NCI-H82 treated with DMSO at 0.1 percent for 48 hours (cell line): ENCODE data around the gene COA5.
"Not testable (repeated sequence)": the region's sequence is repeated elsewhere in the genome, so short reads cannot be mapped to it uniquely, and the experiment has no call there.

Experiments used
- DNase-seq: peaks from one replicate; lab custom pipeline; 2025; ENCODE audit not compliant: unreplicated experiment; lab: John Stamatoyannopoulos, UW

COA5 gene

DNA sequence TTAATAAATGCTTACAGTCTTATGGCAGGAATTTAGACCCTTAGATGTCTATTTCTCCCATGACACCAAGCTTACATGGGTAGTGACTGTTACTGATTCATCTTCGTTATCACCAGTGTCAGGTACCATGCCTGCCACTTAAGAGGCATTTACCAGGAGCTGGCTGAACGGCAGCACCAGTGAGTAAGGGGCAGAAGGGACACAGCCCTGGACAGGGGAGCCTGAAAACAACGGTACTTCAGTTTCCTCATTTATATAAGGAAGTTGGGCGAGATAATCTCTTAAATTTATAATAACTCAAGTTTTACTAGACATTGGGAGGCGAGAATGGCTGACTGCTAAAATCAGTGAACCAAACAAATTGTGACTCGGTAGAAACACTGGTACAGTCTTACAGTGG is 1.2 kb downstream of the COA5 start:
- no peak for DNase-seq

DNA sequence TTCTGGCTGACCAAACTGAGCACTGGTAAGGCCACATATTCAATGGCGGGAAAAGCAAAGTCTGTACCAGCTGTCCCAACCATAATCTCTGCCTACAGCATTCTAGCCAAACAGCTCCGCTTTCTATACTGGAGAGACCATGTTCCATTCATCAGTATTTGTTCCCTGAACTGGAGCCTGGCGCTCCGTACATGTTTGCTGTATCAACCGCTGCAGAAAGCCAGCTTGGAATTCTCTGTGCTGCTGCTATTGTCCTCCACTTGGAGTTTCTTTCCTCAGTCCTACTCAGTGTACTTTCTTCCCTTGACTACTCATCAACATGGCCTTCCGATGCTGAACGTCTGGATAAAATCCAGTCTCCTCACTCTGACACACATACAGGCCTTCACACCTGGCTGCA is 1.9 kb downstream of the COA5 start:
- DNase-seq: no peak

DNA sequence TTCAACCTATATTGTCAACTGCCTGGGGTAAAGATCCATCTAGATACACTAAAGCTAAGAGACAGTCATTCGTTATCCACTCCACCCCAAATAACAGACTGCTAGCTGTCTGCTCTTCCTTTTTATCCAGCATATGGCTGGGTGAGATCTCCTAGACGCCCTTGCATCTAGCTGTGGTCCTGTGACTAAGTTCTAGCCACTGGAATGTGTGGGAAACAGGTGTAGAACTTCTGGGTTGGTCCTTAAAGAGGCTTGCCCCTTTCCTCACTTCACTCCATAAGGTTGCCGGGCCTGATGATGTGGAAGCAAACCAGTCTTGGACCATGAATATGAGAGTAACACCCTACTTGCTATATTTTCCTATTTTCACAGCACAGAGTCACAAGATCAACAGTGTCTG is 3.2 kb downstream of the COA5 start:
- no peak for DNase-seq

DNA sequence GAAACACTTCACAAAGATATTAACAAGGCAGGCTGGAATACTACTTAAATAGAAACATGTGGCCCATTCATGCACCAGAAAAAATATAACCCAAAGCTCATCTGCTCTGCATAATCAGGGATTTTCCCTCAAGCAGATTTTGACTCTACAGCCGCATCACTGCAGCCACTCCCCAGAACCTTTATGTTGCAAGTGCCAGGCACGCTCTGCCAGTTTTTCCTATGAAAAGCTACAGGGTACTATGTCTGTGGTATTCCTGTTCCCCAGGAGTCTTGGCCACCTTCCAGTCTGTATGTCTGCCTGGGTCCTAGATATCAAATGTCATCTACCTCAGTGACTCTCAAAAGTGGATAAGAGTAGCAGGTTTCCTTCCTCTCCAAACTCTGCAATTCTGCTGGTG is 3.8 kb downstream of the COA5 start:
- DNase-seq: no peak

DNA sequence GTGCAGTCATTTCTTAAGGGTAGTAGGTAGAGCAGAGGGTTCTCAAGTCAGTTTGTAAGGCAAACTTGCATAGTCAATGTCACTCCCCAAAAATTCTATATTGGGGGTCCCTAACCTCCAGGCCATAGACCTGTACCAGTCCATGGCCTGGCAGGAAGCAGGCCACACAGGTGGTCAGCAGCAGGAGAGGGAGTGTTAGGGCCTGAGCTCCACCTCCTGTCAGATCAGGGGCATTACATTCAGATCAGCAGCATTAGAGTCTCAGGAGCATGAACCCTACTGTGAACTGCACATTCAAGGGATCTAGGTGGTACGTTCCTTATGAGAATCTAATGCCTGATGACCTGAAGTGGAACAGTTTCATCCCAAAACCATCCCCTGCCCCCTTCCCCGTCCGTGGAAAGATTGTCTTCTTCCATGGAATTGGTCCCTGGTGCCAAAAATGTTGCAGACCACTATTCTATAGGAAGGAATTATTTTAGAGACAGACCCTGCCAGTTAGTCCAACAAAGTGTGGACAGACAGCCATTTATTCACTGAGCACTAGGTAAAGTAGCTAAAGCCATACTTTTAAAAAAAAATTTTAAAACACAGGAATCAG is 6.7 kb downstream of the COA5 start:
- no peak for DNase-seq

DNA sequence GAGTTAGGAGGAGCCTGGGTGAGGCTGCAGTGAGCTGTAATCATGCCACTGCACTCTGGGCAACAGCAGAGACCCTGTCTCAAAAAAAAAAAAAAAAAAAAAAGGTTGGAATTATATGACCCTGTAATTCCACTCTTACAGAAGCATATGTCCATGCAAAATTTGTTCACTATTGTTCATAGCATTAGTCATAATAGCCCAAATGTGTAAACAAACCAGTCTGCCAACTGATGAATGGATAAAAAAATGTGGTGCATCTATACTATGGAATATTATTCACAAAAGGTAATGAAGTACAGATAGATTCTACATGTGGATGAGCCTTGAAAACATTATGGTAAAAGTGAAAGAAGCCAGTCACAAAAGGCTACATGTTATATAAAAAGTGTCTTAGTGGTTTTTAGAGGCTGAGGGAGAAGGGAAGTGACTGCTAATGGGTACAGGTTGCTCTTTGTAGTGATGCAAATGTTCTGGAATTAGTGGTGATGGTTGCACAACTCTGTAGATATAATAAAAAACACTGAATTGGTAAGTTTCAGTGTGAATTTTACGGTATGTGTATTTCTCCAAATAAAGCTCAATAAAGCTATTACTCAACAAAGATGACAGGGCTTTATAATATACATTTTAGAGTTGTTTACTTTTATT is 9.4 kb downstream of the COA5 start:
- DNase-seq: no peak

DNA sequence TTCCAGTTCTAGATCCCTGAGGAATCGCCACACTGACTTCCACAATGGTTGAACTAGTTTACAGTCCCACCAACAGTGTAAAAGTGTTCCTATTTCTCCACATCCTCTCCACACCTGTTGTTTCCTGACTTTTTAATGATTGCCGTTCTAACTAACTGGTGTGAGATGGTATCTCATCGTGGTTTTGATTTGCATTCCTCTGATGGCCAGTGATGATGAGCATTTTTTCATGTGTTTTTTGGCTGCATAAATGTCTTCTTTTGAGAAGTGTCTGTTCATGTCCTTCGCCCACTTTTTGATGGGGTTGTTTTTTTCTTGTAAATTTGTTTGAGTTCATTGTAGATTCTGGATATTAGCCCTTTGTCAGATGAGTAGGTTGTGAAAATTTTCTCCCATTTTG is 13.6 kb downstream of the COA5 start:
- not testable (repeated sequence) for DNase-seq

DNA sequence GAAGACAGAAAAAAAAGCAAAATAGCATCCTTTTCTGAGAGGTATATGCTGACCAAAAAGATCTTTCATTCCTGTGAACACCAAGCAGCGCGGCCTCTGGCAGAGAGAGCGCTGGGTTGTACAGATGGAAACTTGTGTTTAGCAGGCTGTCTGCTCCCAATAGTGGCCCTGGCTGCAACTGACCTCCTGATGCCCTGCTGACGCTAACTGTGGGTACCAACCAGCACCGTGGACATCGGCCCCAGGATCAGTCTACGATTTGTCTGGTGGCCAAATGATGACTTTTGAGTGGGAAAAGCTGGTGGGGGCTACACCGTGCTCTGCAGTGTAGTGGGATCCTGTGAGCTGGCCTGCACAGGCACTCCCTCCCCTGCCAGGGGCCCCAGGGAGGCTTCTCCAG is 15.7 kb downstream of the COA5 start:
- no peak for DNase-seq

DNA sequence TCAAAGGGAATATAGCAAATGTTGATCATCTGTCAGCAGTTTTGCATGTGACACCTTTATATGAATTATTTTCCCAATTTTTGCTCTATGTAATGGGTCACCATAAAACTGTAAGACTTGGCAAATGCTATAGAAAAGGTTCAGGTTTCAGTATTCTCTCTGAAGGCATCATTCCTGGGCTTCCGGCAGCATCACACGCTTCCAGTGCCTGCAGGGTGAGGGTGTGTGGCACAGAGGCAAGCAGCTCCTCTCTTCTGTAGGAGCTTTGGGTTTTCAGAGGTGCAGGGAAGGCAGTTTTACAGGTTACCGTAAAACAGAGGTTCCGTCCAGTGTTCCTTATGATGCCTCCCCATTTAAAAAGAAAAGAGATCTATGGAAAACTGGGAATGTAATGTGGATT is 18.8 kb downstream of the COA5 start:
- no peak for DNase-seq

DNA sequence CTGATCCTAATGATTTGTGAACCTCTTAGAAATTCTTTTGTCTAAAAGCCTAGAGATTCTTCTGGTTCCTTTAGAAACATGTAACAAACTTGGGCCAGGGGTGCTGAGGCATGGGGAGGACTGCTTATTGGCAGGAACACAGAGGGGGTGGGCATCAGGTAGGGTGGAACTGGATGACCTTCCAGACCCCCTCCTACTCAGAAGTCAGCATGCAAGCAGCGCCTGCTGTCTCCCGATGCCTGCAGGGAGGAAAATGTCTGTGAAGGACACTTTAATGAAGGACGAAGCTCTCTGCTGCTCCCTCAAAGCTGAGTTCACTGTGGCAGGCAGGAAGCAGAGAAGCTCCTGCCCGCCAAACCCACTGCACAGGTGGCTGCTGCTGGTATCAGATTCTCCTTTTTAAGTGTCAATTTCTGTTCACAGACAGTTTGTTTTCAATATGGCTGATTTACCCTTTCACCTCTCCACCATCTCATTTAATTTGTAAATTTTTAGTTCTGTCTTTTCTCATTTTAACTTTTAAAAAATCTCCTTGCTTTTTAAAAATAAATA is 19.4 kb downstream of the COA5 start:
- no peak for DNase-seq

DNA sequence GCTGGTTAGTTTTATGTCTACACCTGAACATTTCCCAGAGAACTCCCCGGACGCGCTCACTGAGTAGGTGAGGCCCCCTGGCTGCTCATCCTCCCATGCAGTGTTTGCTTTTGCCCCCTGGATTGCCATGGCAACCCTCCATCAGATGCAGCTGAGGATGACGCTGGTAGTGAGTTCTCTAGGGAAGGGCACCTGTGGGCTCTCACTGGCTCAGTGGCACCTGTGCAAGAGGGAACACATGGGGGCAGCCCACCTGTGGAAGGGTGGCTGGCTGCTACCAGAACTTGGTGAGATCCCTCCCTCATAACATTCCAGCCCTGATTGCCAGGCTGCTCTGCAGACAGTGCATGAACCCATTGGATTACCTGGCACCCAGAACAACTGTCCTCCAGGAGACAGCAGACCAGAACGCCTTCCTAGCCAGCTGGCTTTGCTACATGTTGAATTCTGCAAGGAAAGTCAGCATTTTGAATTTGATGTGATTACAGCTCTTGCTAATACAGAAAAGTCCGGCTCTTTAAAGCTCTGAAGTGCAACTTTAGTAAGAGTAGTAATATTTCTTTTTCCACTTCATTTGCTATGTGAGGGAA is 21.7 kb downstream of the COA5 start:
- DNase-seq: no peak

DNA sequence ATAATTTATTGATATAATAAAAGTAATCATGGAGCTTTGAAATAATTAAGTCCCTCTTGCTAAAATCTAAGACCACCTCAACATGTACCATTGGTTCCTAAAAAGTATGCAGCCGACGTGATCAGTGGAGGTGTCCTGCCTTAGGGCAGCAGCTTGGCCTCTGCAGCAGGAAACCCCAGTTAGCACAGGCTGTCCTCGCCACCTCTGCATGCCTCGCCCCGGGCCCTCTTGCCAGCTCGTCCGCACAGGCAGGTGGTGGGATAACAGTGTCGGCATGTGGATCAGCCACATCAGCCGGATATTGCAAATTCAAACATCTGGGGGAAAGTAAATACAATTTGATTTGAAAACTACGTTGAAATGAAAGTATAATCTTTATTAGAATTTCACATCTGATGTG is 22.9 kb downstream of the COA5 start:
- no peak for DNase-seq

DNA sequence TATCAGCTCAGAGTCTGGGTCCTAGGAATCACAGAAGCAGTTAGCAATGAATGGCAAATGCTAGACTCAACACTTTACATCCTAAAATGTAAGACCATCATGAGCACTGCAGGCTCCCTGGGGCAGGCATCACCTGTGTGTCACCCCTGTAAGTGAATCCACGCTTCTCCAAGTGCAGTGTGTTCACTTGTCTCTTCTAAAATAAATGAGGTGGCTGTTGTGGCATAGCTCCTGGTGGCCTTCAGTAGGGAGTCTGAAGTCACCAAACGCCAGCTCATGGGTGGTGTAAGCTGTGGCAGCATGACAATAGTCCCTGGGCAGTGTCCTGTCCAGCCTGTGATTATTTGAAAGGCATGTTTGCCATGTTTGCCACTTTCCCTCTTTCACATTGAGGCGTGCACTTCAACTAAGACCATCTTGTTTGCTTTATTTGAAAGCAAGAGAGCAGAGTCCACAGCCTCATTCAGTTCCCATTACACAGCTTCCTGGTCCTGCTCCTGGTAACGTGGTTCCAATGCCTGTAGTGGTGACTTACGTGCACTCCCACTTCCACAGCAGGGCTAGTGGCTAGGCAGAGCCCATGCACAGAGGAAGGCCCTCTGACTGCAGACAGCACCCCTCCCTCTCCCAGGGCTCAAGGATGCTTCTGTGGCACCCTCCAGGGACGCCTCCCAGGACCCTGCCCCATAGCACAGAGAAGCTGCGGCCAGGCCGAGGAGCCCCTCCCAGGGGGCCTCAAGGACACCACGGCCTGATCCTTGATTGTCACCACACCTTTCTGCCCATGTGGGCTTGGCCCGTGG is 24.3 kb downstream of the COA5 start:
- no peak for DNase-seq

DNA sequence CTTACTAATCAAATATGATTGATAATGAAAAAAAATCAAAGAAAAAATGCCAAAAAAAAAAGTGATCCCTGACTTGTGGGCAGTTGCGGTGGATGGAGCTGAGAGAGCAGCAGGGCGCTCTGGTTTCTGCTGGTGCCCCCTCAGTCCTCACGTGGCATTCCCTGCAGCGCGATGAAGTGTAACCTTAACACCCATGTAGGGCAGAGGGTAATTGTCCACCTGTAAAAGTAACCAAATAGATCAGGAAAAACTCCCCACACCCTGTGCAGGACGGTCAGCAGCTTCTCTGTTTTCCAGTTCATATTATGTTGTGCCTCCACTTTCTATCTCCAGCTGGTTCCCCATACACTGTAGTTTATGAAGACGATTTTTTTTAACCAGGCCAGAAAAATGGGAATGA is 25.0 kb downstream of the COA5 start:
- DNase-seq: no peak

DNA sequence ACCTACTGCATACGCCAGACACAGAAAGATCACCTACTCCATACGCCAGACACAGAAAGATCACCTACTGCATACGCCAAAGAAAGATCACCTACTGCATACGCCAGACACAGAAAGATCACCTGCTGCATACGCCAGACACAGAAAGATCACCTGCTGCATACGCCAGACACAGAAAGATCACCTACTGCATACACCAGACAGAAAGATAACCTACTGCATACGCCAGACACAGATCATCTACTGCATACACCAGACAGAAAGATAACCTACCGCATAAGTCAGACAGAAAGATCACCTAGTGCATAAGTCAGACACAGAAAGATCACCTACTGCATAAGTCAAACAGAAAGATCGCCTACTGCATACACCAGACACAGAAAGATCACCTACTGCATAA is 25.8 kb downstream of the COA5 start:
- no peak for DNase-seq

DNA sequence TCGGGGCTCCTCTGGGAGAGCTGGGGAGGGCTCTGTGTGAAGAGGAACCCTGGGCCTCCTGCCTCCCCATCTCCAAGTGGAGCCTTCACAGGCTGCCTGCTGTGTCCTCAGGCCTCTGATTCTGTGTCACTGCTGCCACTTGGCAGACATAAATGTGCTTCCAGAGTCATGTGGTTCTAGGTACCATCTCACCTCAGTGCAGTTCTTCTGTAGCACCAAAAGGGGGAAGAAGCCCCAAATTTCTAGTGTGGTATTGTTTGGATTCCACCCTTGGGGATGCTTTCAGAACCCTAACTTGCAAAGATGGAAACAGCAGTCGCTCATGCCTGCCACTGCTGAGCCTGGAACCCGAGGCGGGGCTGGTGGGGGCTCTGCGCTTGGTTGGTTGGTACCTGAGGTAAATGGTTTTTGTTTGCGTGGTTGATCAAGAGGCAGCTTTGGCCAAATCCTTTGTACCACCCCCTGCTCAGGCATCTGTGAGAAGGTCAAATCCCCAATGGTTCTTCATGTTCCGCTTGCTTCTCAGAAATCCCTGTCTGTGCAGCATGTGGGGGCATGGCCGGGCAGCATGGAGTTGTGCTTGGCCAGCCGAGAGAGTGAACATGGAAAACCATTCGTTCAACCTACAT is 27.5 kb downstream of the COA5 start:
- DNase-seq: no peak

DNA sequence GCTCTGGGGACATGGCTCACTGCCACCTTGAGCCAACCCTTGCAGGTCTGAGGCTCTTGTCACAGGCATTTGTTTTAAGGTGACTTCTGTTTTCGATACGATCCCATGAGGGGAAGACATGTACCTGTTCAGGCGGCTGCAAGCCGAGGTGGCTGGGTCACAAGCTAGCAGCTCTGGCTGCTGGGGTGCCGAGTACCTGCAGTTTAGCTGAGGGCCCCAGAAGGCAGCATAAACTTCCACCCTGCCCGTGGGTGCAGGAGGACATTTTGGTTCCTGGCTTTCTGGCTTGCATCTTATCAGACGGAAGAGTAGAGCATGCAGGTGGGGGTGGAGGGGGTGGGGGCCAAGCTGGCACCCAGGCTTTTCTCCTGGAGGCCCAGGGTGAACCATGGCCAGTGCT is 28.4 kb downstream of the COA5 start:
- no peak for DNase-seq

DNA sequence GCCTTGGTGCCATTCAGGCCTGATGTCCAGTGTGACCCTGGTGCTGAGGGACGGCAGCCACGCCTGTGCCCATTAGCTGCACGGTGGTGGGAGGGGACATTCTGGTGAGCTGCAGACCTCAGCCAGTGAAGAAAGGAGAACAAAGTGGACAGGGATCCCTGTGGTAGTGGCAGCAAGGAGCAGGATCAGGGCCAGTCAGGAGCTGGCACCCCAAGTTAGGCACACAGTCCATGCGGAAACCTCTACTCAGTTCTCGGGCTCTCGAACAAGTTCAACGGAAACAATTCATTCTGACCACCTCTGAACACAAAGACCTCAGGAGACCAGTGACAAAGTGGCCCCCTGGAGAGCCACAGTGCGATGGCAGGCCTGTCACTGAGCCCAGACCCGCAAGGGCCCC is 30.1 kb downstream of the COA5 start:
- DNase-seq: no peak

DNA sequence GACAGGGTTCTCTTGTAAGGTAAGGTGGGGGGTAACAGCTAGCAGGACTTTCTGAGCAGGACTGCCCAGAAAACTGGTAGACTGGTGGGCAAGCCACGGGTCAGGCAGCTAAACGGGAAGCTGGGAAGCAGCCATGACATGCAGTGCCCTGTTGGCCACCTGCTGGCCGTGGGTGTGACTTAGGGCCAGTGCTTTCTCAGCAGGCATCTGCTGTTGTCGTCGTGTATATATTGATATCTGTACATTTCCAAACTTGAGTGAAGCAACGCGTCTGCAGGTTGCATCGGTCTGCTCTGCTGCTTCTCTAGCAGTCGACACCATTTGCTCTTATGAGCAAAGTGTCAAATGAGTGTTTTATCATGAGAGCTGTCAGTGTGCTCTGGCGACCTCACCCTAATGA is 31.0 kb downstream of the COA5 start:
- DNase-seq: no peak

DNA sequence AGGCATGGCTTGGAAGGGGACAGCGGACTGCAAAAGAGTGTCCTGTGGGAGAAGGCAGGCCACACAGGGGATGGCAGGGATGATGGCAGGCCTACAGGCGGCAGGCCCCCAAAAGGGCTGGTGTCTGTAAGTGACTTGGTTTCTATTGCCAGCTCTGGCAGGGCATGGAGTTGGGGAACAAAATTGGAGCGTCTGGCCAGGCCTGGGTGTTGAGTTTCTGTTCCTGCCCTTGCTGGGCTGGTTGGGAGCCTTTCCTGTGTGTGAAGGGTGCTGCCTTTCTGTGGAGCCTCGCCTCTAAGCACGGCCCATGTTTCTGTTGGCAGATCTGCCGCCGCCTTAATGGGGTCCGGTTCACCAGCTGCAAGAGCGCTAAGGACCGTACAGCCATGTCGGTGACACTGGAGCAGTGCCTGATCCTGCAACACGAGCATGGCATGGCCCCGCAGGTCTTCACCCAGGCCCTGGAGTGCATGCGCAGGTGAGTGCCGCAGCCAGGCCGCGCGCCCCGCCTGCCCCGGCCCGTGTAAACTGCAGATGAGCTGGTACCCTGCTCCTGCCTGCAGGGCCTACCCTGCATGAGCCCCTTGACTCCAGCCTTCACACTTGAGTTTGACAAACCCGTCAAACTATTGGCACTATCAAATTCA is 31.5 kb downstream of the COA5 start:
- no peak for DNase-seq

DNA sequence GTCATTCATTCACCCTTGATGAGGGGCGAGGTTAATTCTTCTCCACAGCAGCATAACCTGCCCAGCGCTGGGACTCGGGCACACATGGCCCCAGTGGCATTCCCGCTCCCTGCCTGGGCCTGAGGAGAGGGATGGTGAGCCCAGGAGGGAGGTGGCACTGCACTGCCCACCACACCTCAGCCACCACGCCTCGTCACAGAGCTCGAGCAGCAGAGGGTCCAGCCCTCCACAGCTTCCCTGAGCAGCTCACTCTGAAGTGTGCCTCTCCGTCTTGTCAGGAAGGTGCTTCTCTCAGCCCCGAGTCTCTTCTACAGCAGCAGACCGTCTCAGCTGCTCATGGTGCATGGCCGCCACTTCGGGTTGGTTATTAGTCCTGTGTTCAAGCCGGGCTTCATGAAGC is 34.9 kb downstream of the COA5 start:
- DNase-seq: no peak
